ENCODE data around the gene PTTG2.
"Not testable (repeated sequence)": the region's sequence is repeated elsewhere in the genome, so short reads cannot be mapped to it uniquely, and the experiment has no call there.

The PTTG2 gene

DNA sequence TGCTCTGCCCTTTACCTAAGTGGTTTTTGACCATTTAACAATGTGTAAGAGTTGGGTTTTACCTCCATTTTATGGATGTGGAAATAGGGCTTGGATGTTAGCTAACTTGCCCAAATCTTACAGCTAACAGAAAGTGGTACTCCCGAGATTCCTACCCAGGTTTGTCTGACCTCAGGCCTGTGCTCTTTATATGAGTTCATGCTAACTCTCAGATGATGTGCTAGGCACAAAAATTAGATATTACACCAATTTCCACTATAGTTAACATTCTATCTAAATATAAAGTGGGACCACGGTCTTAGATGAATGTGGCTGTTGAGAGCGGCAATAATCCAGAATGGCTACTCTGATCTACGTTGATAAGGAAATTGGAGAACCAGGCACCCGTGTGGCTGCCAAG is at the start of gene PTTG2:
TSS of gene PTTG2 (plus strand) at position 301 of the 400 bp plus-strand sequence. CDS start at position 338, 37 bp downstream.
- no peak for DNase-seq (ENCODE audit: low read depth in 1 of 2, low spot score in 1 of 2)

DNA sequence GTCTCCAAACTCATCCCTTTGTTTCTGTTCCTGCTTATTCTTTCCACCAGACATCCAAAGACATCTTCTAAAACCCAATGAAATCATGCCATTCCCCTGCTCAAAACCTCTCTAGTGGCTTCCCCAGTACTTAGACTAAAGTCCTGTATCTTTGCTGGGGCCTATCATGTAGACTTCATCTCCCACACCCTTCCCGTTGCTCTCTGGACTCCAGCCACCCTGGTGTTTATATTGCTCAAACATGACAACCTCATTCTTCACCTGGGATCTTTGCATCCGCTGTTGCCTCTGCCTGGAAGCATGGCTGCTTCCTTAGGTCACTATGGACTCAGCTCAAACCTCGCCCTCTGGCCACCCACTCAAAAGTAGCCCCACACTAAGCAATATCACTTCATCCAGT is 45.7 kb upstream of the PTTG2 start:
- DNase-seq (ENCODE audit: low read depth in 1 of 2, low spot score in 1 of 2) = no peak

DNA sequence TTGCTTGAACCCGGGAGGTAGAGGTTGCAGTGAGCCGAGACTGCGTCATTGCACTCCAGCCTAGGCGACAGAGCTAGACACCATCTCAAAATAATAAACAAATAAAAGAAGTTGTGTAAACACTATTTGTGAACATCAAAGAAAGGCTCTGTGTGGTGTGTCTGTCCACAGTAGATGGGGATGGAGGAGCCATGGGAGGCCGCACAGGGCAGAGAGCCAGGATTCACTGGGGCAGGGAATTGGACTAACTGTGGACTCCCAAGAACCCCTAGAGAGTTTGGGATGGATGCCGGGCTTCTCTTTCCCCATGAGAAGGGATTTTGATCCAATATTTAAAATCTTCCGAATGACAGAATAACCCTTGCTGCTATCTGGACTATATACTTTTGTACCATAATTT is 42.8 kb upstream of the PTTG2 start:
- DNase-seq (ENCODE audit: low read depth in 1 of 2, low spot score in 1 of 2) = no peak

DNA sequence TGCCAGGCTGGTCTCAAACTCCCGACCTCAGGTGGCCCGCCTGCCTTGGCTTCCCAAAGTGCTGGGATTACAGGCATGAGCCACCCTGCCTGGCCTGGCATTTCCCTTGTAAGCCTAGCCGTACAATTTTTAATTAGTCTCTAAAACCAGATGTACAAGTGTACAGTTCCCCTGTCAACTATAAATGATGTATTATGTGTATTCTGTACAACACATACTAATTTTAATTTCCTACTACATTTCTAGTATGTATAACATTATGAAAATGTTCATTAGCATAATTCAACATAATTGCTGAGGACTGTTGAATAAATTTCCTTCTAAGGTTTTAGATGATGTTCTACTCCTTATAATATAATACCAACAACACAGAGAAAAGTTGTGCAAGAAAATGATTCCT is 41.5 kb upstream of the PTTG2 start:
- no peak for DNase-seq (ENCODE audit: low read depth in 1 of 2, low spot score in 1 of 2)

DNA sequence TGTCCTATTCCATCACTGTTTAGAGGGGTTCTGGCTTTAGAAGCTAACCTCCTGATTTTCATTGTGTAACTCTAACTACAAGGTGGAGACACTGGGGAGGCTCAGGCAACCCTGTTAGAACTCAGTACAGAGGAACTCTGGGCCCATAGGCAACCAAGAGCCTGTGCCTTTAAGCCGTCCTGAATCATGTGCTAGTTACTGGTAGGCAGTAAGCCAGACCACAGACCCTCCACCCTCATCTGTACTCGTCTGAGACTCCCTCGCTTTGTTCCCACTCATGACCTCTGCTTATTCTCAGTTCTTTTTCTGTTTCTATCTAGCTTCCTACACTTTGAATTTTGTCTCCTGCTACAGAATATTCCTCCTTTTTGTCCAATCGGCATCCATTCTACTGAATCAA is 37.9 kb upstream of the PTTG2 start:
- no peak for DNase-seq (ENCODE audit: low read depth in 1 of 2, low spot score in 1 of 2)

DNA sequence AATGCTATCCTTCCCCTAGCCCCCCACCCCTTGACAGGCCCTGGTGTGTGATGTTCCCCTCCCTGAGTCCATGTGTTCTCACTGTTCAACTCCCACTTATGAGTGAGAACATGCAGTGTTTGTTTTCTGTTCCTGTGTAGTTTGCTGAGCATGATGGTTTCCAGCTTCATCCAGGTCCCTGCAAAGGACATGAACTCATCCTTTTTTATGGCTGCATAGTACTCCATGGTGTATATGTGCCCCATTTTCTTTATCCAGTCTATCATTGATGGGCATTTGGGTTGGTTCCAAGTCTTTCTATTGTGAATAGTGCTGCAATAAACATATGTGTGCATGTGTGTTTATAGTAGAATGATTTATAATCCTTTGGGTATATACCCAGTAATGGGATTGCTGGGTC is 37.1 kb upstream of the PTTG2 start:
- not testable (repeated sequence) for DNase-seq (ENCODE audit: low read depth in 1 of 2, low spot score in 1 of 2)

DNA sequence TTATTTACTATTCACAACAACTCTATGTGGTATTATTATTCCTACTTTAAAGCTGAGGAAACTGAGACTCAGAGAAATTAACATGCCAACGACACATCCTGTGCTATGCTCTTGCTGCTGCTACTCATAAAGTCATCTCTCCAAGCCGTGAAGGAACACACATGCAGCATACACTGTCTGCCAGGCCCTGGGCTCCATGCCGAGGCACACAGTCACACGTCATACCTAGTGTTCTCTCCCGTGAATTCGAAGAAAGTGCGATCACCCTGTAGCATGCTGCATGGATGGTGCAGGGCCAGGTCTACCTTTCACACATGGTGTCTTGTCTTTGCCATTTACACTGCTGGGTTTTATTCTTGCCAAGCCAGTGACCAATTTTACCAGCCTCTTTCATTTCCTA is 35.3 kb upstream of the PTTG2 start:
- no peak for DNase-seq (ENCODE audit: low read depth in 1 of 2, low spot score in 1 of 2)

DNA sequence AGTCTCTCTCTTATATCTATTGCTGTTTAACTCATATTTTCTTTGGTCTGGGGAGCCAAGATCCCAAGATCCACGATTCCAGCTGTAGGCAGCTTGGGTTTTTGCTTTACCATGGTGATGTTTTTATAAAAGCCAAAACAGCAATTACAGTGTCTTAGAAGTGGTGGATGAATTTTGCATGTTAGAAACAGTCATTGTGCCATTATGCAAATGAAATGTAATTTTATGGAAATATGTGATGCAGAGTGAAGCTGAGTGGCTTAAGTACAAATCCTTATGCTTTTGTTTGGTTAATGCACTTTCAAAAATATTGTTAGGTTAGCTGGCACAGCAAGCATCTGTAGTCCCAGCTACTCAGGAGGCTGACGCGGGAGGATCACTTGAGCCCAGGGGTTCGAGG is 32.8 kb upstream of the PTTG2 start:
- no peak for DNase-seq (ENCODE audit: low read depth in 1 of 2, low spot score in 1 of 2)

DNA sequence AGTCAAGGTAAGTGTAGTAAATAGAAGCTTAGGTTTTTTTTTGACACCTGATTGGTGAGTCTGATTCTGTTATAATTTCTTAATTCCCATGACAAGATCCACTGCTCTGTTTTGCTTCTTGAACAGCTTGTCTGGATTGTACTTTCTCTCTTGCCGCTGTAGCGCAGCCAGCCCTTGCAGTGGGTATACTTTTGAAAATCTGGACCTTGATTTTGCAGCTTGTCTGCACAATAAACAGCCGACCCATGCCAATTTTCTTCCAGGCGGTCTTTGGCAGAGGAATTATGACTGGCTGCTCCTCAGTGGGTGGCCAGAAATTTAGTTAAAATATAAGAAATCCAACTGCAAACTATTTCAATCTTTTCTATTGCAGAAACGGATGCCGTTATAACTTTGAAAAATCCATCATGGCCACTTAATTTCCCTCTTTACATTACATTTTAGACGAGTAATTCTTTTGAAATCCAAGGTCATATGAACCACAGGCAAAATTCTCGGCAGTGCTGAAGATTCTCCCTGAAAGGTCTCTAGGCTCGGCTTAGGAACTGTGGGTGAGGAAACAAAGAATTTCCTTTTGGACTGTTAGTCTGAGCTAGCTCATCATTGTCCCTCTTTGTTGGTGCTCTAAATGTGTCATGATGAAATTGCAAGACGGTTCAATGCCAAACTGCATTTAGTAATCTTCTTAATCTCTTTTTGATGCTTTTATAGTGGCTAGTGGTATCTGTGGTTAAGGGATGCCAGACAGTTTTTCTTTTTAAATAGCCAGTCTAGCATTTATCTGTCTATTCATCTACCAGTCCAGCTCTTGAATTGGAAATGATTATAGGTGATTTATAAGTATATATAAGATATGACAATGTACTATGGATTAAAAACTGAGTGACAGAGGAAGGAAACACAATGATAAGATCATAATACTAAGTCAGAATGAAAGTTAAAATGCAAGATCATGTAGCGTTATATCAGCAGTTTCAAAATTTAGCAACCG is 31.5 kb upstream of the PTTG2 start:
- DNase-seq (ENCODE audit: low read depth in 1 of 2, low spot score in 1 of 2) = no peak

DNA sequence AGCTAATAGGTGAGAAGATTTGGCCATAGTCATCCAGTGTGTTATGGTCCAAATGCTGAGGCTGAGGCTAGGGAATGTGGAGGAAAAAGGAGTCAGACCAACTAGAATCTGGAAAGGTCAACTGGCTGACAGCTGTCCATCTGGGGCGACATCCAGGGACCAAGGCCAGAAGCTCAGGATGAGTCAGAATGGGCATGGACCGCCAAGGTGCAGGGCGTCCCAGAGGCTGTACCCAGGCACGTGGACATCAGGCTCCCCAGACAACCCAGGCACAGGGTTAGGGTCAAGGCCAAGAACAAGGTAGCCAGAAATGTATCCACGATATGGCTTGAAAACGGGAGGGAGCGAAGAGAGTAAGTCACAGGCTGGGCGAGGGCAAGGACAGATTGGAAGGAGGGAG is 26.1 kb upstream of the PTTG2 start:
- DNase-seq (ENCODE audit: low read depth in 1 of 2, low spot score in 1 of 2) = no peak

DNA sequence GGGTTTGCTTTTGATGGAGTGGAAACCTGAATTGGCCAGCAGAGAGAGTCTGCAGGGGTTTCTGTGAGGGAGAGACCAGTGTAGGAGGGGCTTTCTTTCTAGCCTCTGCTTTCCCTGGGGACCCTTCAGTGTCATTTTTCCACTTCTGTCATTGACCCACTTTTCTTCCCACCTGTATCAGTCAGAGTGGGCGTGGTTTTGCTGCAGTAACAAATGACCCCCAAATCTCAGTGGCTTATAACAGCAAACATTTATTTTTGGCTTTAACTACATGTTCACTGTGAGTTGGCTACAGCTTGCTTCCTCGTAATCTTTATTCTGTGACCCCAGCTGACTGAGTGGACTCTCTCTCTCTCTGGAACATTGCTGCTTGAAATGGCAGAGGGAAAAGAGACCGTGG is 25.6 kb upstream of the PTTG2 start:
- no peak for DNase-seq (ENCODE audit: low read depth in 1 of 2, low spot score in 1 of 2)

DNA sequence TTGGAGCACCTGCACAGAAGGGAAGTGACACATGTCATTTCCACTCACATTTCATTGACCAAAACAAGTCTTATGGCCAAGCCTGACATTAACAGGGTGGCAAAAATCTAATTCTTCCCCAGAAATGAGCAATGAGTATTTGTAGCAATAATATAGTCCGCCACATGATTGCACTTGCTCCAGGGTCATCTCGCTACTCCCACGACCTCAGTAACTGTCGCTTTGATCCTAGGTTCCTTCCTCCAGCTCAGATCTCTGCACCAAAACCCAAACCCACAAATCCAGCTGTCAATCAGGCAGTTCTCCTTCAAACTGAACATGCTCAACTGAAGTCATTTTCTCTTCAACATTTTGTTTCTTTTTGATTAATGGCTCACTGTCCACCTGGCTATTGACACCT is 25.2 kb upstream of the PTTG2 start:
- DNase-seq (ENCODE audit: low read depth in 1 of 2, low spot score in 1 of 2) = no peak

DNA sequence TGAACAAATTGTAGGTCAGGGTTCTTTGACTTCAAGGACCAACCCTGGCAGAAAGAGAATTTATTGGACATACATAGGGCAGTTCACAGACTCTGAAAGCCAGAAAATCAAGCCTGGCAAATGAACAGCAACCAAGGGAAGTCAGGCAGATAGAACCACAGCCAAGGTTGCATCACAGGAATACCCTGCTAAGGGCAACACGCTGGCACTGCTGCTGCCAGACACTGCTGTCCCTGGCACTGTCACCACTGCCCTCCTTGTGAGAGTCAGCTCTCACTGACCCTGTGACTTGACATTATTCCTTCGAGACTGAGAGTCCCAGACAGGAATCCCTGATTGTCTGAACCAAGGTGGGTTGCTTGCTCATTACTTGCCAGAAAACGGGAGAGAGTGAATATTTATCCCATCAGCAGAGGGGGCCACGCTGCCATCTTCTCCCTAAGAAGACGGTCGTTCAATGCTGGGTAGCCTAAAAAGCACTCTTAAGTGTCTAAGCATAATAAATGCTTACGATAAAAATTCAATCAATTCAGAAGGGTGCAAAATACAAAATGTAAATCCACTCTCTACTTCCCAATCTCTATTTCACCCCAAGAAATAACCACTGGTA is 23.2 kb upstream of the PTTG2 start:
- DNase-seq (ENCODE audit: low read depth in 1 of 2, low spot score in 1 of 2) = no peak

DNA sequence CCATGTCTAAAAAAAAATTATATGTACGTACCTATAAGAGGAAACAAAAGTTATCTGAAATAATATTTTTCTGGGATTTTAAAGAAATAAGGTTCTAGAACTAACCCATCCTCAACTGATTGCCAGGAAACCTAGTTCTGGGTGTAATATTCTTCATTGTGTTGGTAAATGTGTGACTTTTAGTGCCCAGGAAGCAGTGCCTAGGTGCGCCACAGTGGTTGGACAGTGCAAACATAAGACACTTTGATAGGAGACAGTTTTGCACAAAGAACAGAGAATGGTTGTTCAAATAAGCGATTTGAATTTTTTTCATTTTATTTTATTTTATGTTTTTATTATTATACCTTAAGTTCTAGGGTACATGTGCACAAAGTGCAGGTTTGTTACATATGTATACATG is 22.0 kb upstream of the PTTG2 start:
- no peak for DNase-seq (ENCODE audit: low read depth in 1 of 2, low spot score in 1 of 2)

DNA sequence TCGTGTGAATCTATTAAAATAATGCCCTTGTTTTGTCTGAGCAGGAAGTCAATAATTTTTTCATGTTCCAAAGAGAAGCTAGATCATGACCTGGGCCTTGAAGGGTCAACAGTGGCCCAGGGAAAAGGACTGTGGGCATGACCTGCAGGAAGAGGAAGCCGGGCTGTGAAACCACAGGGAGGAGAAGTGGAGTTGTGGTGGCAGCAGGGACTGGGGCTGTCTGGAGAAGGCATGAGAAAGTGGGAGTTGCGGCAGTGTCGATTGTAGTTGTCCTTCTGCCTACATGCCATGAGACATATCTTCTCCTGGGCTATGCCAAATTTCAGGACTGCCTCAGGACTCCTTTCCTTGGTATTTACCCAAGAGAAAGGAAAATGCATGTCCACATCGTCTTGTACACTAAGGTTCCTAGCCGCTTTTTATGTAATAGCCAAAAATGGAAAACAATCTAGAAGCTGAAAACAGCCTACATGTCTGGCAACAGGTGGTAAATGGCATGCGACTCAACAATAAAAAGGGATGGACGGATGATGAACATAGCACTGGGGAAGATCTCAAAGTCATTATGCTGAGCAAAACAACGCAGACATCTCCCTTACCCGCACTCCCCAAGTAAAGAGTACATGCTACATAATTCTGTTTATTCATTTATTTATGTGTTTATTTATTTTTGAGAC is 13.6 kb upstream of the PTTG2 start:
- DNase-seq (ENCODE audit: low read depth in 1 of 2, low spot score in 1 of 2) = no peak

DNA sequence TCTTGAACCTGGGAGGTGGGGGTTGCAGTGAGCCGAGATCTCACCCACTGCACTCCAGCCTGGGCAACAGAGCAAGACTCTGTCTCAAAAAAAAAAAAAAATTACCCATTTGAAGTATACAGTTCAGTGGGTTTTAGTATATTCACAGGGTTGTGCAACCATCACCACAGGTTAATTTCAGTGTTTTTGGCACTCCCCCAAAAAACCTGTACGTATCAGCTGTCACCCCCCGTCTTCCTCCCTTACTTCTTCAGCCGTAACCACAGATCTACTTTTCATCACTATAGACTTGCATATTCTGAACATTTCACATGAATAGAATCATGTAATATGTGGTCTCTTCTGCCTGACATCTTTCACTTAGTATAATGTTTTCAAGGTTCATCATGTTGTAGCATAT is 11.7 kb upstream of the PTTG2 start:
- no peak for DNase-seq (ENCODE audit: low read depth in 1 of 2, low spot score in 1 of 2)

DNA sequence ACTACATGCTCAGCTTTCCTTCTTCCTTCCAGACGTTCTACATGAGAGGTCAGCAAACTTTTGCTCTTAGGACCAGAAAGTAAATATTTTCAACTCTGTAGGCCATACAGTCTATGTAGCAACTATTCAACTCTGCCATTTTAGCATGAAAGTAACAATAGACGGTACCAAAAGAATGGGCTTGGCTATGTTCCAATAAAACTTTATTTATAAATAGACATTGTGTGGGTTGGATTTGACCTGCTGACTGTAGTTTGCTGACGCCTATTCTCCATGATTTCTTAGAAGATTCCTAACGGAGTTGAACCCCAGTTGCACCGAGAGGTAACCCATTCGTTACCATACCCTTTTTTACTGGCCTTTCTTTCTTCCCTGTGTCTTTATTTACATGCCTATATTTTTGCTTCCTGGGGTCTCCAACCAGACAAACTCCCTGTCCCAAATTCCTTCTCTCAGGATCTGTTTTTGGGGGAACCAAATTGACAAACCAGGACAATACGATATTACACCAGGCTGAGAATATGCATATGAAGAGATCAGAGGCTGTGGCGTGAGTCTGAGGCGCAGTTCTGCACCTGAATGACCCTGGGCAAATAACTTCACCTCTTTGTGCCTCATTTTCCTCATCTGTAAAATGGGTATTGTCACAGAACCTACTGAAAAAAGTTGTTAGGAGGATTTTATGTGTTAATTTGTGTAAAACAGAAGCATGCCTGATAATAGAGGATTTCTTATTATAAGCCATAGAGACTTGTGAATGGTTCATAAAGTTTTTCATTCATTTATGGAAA is 10.4 kb upstream of the PTTG2 start:
- no peak for DNase-seq (ENCODE audit: low read depth in 1 of 2, low spot score in 1 of 2)

DNA sequence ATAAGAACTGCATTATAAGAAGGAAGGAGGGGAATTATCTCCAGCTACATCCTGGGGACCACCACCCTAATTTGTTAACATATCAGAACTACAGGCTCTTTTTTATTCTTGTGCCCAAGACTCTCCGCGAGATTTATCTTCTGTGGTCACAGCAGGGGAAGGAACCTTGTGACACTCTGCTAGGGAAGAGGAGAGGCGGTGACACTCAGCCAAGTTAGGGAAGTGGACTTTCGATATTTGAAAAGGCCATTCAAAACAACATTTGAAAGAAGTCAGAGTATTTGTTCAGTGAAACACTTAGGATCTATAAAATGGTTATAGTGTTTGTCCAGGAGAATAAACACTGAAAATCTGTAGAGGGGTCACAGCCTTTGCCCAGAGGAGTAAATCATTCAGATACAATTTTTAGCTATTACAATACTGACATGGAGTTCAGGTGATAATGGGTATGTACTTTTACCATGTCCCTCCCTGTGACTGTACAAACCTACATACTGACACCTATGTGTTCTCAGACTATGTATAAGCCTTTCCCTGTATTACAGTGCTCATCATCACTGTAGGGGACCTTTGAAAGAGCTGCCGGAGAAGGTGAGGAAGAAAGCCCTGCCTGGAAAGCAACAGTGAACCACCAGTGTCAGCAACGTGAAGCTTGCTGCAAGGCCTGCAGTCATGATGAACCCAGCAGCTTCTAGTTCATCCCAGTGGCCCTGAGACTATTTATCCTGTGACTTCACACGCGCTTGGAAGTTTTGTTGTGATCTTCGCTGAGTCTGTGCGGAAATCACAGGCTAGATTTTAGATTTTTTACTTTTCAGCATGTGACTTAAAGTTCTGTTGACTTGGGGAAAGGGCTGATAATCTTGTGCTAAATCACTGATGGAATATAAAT is 8.5 kb upstream of the PTTG2 start:
- no peak for DNase-seq (ENCODE audit: low read depth in 1 of 2, low spot score in 1 of 2)

DNA sequence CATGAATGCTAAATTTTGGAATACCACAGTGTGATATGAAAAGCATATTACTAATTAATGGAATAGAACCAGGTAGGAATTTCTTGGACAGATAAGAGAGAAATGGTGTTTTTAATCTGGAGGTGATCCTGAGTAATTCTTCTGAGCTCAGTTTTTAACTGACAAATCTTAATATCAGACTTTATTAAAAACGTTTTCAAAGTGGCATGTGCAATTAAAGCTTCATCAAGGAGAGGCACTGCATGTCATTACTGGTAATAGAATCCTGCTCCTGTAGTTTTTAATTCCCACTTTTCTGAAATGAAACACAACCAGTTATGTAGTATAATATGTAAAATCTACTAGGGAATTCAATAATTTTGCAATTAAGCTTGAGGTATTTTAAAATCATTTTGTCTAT is 7.0 kb upstream of the PTTG2 start:
- DNase-seq (ENCODE audit: low read depth in 1 of 2, low spot score in 1 of 2) = no peak

DNA sequence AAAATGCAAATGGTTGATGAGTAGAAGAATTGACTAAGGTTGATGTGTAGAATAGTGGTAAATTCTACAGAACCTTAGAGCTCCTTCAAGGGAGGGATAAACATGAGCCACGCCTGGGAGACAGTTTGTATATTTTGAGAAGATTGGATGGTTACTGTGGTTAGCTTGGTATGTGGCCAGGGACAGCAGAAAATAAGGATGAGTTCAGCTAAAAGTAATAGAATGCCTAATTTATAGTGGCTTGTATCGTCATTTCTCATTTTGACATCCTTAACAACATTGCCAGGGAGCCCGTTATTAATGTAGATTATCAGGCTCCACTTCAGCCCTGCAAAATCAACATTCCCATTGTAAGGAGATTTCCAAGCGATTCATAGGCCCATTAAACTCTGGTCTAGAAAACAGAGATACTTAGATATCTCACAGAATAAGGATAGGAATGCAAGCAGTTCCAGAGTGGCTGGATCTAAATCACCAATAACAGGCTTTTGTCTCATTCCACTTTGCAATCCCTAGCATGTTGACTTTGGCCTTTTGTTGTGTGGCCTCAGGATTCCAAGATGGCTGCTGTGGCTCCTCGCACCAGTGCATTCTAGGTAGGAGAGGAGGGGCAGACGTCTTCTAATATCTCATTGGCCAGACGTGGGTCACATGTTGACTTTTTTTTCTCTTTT is 6.4 kb upstream of the PTTG2 start:
- DNase-seq (ENCODE audit: low read depth in 1 of 2, low spot score in 1 of 2) = no peak
